Activated T-cell treated with anti-CD3 and anti-CD28 coated beads, Interleukin-2, amount 50 U/mL, for 48 hours (primary cell): ENCODE measurements around the gene SH3RF3.

ENCODE experiments used
- DNase-seq, 2 experiments: peaks; one replicate each; pipeline ENCODE4 v3.0.0-alpha.2; 2020

SH3RF3 gene

GRCh38 chr2:109292386-109292785, 163.4 kb downstream of the SH3RF3 start:
- no peak for DNase-seq

DNA sequence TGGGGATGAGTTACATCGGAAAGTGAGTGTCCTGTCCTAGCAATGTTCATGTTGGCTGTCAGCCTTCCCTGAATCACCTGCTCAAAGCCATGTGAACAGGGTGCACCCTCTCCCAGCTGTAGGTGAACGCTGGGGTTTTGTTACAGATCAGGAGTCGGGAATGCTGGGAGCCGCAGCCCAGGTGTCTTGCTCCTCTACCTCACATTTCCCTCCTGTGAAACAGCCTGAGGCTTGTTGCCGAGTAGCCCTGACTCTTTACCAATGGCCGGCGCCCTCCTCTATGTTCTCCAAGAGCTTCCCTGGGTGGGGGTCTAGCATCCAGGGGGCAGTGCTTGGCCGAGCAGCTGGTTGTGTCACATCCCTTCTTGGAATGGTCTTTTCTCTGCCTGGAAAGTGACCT, 164.7 kb downstream of the SH3RF3 start:
- DNase-seq = no peak

GRCh38 chr2:109294523-109294922, 165.5 kb downstream of the SH3RF3 start:
- DNase-seq = no peak

DNA sequence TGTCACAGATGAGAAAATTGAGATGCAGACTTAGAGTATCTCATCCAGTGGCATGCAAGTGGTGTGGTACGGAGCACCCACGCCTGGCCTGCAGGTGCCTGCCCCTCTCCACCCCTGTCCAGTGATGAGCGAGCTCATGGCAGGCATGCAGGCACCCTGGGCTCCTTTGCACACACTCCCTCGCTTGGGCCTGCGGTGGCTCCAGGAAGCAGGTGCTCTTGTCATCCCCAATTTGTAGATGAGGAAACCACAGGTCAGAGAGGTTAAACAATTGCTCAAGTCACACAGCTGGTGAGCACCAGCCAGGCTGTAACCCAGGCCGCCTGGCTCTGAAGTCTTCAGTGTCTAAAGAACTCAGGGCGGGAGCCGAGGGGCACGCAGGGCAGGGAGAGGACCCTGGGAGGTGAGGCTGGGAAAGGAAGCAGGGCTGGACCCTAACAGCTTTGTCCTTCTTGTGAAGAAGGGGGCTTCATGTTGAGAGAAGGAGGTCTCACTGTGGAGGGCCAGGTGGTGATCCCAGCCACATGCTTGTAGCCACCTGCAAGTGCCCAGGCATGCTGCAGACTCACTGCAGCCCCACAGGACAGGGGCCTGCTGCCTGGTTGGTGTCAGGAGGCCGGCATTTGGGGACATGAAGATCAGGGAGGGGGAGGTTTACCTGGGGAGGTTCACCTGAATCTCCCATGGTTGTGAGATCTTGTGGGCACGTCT, 166.2 kb downstream of the SH3RF3 start:
- no peak for DNase-seq

- no peak for DNase-seq
Measured at GRCh38 chr2:109295781-109296117, 166.7 kb downstream of the SH3RF3 start.

GRCh38 chr2:109297566-109298490, 168.8 kb downstream of the SH3RF3 start:
- no peak for DNase-seq

DNA sequence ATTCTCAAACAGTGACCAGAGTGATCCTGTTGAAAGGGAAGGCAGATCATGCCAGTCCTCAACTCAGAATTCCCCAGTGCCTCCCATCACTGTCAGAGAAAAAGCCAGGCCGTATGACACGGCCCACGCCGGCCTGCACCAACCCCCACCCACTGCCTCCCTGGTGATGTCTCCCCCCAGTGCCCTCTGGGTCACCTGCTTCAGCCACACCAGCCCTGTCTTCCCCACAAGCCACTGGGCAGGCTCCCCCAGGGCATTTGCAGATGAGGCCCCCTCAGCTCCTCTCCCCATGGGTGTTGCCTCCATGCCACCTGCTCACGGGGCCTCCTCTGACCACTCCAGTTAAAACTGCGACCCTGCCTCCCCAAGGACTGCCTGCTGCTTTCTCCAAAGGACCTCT, 169.8 kb downstream of the SH3RF3 start:
- DNase-seq = no peak

DNA sequence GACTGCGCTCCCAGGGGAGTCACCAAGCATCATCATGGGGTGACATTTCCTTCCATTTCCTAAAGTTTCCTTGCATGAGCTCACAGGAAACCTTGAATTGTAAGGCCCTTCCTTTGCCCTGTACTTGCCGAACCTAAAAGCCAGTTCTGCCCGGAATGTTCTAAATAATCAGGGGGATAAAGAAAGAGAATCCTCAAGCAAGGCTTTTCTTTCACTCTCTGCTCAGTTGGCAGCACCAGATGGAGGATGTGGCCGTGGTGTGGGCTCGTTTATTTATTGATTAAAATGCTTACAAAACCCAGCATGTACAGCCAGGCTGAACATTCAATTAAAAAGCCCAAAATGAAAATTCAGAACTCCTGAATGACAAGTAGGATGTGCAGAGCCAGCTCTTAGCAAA, 170.5 kb downstream of the SH3RF3 start:
- DNase-seq = no peak

- no peak for DNase-seq
Measured at GRCh38 chr2:109300582-109300981, 171.6 kb downstream of the SH3RF3 start.

- no peak for DNase-seq
Measured at GRCh38 chr2:109301746-109302145, 172.7 kb downstream of the SH3RF3 start.

- no peak for DNase-seq
Measured at GRCh38 chr2:109302319-109302718, 173.3 kb downstream of the SH3RF3 start.

DNA sequence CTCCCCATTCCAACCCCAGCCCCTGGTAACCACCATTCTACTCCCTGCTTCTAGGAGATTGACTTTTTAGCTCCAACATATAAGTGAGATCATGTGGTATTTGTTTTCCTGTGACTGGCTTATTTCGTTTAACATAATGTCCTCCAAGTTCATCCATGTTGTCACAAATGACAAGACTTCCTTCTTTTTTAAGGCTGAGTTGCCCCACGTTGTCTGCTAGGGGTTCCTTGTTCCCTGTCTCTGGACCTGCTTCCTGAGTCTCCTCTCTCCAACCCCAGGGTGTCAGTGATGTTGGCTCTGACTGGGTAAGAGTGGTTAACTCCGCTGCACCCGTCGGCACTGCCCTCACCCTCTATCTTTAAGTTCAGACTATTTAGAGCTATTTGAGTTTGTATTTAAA, 175.2 kb downstream of the SH3RF3 start:
- no peak for DNase-seq

DNA sequence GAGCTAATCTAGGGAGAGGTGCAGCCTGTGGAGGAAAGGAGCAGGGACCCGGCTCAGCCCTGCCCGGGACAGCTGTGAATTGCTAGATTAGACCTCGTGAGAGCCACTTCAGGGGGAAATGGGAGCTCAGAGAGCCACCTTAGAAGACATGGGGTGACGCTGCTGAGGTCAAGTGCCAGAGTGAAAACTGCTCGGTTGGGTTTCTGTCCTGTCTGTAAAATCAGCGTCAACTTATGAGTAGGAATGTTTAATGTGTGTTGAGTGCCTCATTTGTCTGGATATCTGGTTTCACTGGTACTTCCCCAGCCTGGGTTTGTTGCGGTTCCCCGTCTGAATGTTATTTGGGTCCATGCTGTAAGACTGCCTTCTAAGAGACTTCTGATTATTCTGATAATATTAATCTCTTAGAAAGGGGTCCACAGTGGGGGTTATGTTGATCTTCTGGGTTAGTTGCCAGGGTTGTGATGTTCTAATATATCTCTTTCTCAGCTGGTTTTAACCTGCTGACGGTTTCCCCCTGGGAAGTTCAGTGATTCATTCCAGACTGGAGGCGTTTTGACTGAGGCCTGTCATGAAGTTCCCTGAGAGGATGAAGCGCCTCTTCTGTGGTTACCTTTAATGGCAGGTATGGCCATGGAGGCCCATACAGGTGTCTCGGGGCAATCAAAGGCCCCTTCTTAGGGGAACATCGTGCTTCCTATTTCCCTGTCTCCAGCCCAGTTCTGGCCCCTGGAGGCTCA, 175.9 kb downstream of the SH3RF3 start:
- no peak for DNase-seq

- no peak for DNase-seq
Measured at GRCh38 chr2:109305490-109306167, 176.6 kb downstream of the SH3RF3 start.

- DNase-seq = no peak
Measured at GRCh38 chr2:109306190-109306589, 177.2 kb downstream of the SH3RF3 start.

- no peak for DNase-seq
Measured at GRCh38 chr2:109311771-109312170, 182.8 kb downstream of the SH3RF3 start.

- DNase-seq = no peak
Measured at GRCh38 chr2:109312902-109313301, 183.9 kb downstream of the SH3RF3 start.

- DNase-seq = no peak
Measured at GRCh38 chr2:109313343-109313742, 184.3 kb downstream of the SH3RF3 start.

DNA sequence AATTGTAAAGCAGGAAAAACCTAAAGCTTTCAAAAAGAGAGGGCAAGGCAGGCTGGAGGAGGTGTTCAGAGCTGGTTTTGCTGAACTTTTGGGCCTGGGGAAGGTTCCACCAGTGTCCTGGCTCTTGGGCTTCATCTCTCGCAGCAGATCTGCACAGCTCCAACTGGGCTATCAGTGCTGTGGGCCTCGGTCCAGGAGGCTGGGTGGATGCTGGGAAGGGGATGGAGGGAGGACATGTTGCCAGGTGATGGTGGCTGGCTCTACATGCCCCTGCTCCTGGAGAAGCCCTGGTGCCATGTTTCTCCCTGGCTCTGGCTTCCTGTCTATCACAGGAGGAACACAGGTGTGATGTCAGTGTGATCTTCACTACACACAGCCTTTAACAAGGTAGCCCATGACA, 187.1 kb downstream of the SH3RF3 start:
- no peak for DNase-seq

- no peak for DNase-seq
Measured at GRCh38 chr2:109317471-109318095, 188.6 kb downstream of the SH3RF3 start.

DNA sequence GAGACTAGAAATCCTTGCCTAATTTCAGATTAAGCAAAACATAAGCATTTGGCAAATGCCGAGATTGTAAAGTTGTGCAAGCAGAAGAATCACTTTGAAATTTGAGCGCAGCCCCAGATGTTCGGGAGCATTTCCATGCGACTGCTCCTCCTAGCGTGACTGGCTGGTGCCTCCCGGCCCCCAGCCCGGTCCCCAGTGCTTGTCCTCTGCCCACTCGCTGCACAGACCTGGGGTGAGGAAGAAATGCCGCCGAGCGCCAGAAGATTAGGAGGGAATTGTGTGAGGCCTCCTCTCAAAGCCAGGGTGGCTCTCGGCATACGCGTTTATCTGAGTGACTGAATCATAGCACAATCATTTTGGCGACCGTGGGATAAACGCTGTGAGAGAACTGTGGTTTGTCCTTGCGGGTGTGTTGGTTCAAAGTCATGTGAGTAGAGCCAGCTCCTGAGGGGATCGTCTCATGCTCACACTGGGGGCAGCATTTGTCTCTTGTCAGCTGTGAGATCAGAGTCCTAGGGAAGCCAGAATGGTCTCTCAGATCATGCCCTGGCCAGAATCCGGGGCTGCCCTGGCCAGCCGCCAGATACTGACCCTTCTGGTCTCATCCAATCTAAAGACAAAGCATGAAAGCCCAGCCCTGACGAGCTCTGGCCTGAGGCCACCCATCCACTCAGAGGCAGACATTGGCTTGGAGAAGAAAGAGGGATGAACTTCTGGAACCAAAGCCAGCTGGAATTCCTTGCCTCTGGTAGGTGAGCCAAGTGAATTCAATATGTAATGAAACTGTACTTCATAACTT, 189.3 kb downstream of the SH3RF3 start:
- DNase-seq = no peak

GRCh38 chr2:109318949-109319342, 189.9 kb downstream of the SH3RF3 start:
- no peak for DNase-seq
